ENCODE data around the gene EIF4A3.
"Not testable (repeated sequence)": the region's sequence is repeated elsewhere in the genome, so short reads cannot be mapped to it uniquely, and the experiment has no call there.

The EIF4A3 gene

DNA sequence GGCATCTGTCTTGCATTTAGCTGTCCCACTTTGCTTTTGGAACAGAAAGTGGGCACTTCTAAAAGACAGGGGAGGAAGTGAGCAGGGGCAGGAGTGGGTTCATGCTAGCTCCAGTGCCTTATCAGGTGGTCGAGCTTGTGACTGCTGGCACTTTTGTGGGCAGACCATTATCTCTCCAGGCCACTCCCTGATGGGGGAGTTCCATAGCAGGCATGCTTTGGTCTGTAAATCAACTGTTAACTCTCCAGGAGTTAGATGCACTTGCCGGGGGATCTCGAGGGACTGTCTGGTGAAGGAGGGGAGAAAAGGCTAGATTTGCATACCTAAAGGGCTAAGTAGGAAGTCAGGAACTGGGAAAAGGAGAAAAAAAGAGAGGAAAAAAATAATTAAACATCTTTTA is 13.6 kb upstream of the EIF4A3 start:
- Mint-ChIP-seq H3K4me3 (peak overlapping the region in 1 of 3 experiments; percentile 16), H3K9me3 (peaks cover 6% of the 10 kb centered on the region), H3K36me3 (ENCODE audit: low read depth) (no peaks in the 10 kb centered on the region), H3K27ac (peak overlapping the region in 1 of 3 experiments; percentile 55), H3K4me1 (peaks cover 20% of the 10 kb centered on the region), H3K27me3 (ENCODE audit: low read depth) (no peaks in the 10 kb centered on the region)
- TF ChIP-seq, protein P1, sequence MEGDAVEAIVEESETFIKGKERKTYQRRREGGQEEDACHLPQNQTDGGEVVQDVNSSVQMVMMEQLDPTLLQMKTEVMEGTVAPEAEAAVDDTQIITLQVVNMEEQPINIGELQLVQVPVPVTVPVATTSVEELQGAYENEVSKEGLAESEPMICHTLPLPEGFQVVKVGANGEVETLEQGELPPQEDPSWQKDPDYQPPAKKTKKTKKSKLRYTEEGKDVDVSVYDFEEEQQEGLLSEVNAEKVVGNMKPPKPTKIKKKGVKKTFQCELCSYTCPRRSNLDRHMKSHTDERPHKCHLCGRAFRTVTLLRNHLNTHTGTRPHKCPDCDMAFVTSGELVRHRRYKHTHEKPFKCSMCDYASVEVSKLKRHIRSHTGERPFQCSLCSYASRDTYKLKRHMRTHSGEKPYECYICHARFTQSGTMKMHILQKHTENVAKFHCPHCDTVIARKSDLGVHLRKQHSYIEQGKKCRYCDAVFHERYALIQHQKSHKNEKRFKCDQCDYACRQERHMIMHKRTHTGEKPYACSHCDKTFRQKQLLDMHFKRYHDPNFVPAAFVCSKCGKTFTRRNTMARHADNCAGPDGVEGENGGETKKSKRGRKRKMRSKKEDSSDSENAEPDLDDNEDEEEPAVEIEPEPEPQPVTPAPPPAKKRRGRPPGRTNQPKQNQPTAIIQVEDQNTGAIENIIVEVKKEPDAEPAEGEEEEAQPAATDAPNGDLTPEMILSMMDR (IDR thresholded peaks at IDR 0.05; ENCODE audit: unreplicated experiment in 3 of 3), result no peak

DNA sequence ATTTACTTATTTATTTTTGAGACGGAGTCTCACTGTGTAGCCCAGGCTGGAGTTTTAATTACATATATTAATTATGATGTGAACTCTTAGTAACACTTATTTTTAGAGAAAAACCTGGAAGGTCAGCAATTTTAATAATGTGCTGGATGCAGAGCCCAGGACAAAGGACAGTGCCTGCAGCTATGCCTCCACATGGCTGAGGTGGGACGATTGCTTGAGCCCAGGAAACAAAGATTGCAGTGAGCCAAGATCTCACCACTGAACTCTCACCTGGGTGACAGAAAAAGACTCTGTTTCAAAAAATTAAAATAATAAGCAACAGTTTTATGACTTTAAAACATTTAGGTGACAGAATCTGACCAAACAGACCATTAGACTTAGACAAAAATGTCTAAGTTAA is 11.9 kb upstream of the EIF4A3 start:
- Mint-ChIP-seq H3K4me1 (peaks cover 20% of the 10 kb centered on the region), H3K4me3 (no peak overlapping the region), H3K27me3 (ENCODE audit: low read depth) (no peaks in the 10 kb centered on the region), H3K27ac (peak overlapping the region in 1 of 3 experiments; percentile 12), H3K36me3 (ENCODE audit: low read depth) (no peaks in the 10 kb centered on the region), H3K9me3 (peaks cover 6% of the 10 kb centered on the region)
- TF ChIP-seq, protein P1 (IDR thresholded peaks at IDR 0.05; ENCODE audit: unreplicated experiment in 3 of 3), result no peak

DNA sequence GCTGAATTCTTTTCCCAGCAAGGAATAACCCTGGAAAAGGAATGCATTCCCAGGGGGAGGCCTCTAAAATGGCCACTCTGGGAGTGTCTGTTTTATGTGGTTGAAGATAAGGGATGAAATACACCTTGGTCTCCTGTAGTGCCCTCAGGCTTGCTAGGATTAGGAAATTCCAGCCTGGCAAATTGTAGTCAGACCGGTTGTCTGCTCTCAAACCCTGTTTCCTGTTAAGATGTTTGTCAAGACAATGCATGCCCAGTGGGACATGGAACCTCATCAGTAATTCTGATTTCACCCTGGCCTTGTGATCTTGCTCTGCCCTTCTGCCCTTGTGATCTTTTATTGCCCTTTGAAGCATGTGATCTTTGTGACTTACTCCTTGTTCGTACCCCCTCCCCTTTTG is 8.7 kb upstream of the EIF4A3 start:
- not testable (repeated sequence) for H3K4me3 Mint-ChIP-seq; H3K27me3 Mint-ChIP-seq (ENCODE audit: low read depth); H3K9me3 Mint-ChIP-seq; H3K27ac Mint-ChIP-seq; H3K36me3 Mint-ChIP-seq (ENCODE audit: low read depth)
- peaks cover 19% of the 10 kb centered on the region for H3K4me1 Mint-ChIP-seq

DNA sequence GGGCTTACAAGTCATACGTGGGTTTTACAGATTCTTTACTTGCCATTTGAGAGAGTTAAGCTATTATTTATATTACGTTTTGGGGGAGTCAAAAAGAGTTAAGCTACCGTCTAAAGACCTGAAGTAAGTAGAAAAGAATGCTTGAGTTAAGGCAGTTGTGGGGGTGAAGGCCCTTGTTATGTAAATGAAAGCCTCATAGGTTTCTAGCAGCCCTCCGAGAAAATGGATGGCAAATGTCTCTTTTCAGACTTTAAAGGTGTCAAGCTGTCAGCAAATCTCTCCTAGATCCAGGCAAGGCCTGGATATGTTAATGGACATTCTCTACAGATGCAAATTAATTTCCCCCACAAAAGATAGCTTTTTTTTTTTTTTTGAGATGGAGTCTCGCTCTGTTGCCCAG is 7.2 kb upstream of the EIF4A3 start:
- H3K27me3 Mint-ChIP-seq (ENCODE audit: low read depth), result no peaks in the 10 kb centered on the region
- peaks cover 6% of the 10 kb centered on the region for H3K4me1 Mint-ChIP-seq
- no peaks in the 10 kb centered on the region for H3K36me3 Mint-ChIP-seq (ENCODE audit: low read depth)
- TF ChIP-seq, protein P1 (IDR thresholded peaks at IDR 0.05; ENCODE audit: unreplicated experiment in 3 of 3), result no peak
- H3K4me3 Mint-ChIP-seq, result no peak overlapping the region
- H3K27ac Mint-ChIP-seq, result no peak overlapping the region
- H3K9me3 Mint-ChIP-seq, result peaks cover 6% of the 10 kb centered on the region

DNA sequence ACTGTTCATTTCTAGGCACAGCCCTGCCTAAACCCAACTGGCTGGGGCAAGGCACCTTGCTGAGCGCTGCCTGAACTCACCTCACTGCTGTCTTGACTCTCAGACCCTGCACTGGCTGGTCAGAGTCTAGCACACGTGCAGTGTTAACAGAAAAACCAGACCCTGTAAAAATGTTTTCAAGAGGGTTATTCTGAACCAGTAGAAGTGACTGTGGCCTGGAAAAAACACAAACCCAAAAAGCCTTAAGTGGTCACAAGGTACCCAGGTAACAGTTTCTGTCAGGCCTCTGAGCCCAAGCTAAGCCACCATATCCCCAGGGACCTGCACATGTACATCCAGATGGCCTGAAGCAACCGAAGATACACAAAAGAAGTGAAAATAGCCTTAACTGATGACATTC is 6.1 kb upstream of the EIF4A3 start:
- H3K36me3 Mint-ChIP-seq (ENCODE audit: low read depth), result no peaks in the 10 kb centered on the region
- H3K27me3 Mint-ChIP-seq (ENCODE audit: low read depth), result no peaks in the 10 kb centered on the region
- H3K4me3 Mint-ChIP-seq, result no peak overlapping the region
- H3K9me3 Mint-ChIP-seq, result peaks cover 6% of the 10 kb centered on the region
- H3K27ac Mint-ChIP-seq, result no peak overlapping the region
- peaks cover 5% of the 10 kb centered on the region for H3K4me1 Mint-ChIP-seq
- TF ChIP-seq, protein P1 (IDR thresholded peaks at IDR 0.05; ENCODE audit: unreplicated experiment in 3 of 3), result no peak

DNA sequence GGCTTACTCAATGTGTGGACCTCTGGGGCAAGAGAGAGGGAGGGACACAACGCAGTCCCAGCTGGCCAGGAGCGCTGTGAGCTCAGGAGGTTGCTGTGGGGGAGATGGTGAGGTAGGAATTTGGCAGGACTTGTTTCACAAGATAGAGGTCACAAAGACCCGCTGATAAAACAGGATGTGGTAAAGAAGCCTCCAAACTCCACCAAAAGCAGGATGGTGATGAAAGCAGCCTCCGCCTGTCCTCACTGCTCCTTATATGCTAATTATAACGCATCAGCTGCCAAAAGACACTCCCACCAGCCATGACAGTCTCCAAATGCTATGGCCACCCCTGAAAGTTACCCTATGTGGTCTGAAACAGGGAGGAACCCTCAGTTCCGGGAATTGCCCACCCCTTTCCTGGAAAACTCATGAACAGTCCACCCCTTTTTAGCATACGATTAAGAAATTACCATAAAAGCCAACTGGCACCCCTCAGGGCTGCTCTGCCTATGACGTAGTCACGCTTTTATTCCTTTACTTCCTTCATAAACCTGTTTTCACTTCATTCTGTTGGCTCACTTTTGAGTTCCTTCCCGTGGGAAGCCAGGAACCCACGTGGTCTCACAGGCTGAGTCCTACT is 5.3 kb upstream of the EIF4A3 start:
- H3K4me1 Mint-ChIP-seq, result peaks cover 7% of the 10 kb centered on the region
- H3K27me3 Mint-ChIP-seq (ENCODE audit: low read depth), result peaks cover 1% of the 10 kb centered on the region
- no peaks in the 10 kb centered on the region for H3K36me3 Mint-ChIP-seq (ENCODE audit: low read depth)
- H3K4me3 Mint-ChIP-seq, result peak overlapping the region in 1 of 3 experiments; percentile 20
- TF ChIP-seq, protein P1 (IDR thresholded peaks at IDR 0.05; ENCODE audit: unreplicated experiment in 3 of 3), result no peak
- H3K27ac Mint-ChIP-seq, result no peak overlapping the region
- peaks cover 6% of the 10 kb centered on the region for H3K9me3 Mint-ChIP-seq

Data from nephron (organoid).